Mesenchymal stem cell (in vitro differentiated cells and primary cell): ENCODE measurements around the gene PDGFD.
A peak's percentile ranks its signal among the peaks of the same experiment; 100 is the strongest.

Source experiments
- DNase-seq: peaks from one replicate; pipeline ENCODE4 v3.0.0-alpha.2; 2013
- H2AFZ ChIP-seq: one replicate; pipeline ENCODE4 v1.6.1; 2013; ENCODE audit warnings: low read depth, mild to moderate bottlenecking, control low read depth, inconsistent platforms, low read length, moderate library complexity
- H2AK5ac ChIP-seq: 2 replicates; pipeline ENCODE4 v1.6.1; 2013; ENCODE audit warnings: low read length, moderate library complexity, mild to moderate bottlenecking, inconsistent platforms; ENCODE audit not compliant: severe bottlenecking
- H2BK120ac ChIP-seq: one replicate; pipeline ENCODE4 v1.6.1; 2013; ENCODE audit warnings: low read depth, mild to moderate bottlenecking, inconsistent platforms, low read length, moderate library complexity
- H2BK12ac ChIP-seq, 2 experiments: one replicate each; pipeline ENCODE4 v1.6.1; 2013; ENCODE audit warnings: inconsistent platforms in 2 of 2, low read length in 2 of 2, mild to moderate bottlenecking in 2 of 2, moderate library complexity in 2 of 2, control low read depth in 1 of 2
- H2BK15ac ChIP-seq: one replicate; pipeline ENCODE4 v1.6.1; 2013; ENCODE audit warnings: mild to moderate bottlenecking, low read depth, inconsistent platforms; ENCODE audit not compliant: poor library complexity, severe bottlenecking
- H2BK5ac ChIP-seq: 2 replicates; pipeline ENCODE4 v1.6.1; 2013; ENCODE audit warnings: low read depth, mild to moderate bottlenecking, low read length, control low read depth, inconsistent platforms; ENCODE audit not compliant: poor library complexity, severe bottlenecking
- H3K14ac ChIP-seq, 2 experiments: one replicate each; pipeline ENCODE4 v1.6.1; 2013; ENCODE audit warnings: inconsistent platforms in 2 of 2, low read length in 2 of 2, control low read depth in 1 of 2, mild to moderate bottlenecking in 1 of 2, moderate library complexity in 1 of 2
- H3K18ac ChIP-seq, 2 experiments: one replicate each; pipeline ENCODE4 v1.6.1; 2013; ENCODE audit warnings: inconsistent platforms in 2 of 2, low read length in 2 of 2, control low read depth in 1 of 2, low read depth in 1 of 2, mild to moderate bottlenecking in 1 of 2
- H3K23ac ChIP-seq, 2 experiments: one replicate each; pipeline ENCODE4 v1.6.1; 2013; ENCODE audit warnings: inconsistent platforms in 2 of 2, low read length in 2 of 2, mild to moderate bottlenecking in 2 of 2, moderate library complexity in 2 of 2, control low read depth in 1 of 2
- H3K27ac ChIP-seq: 2 replicates; pipeline ENCODE4 v1.5.1; 2013; ENCODE audit warnings: mild to moderate bottlenecking, moderate library complexity, low read length, control low read depth, inconsistent platforms; ENCODE audit not compliant: poor library complexity, severe bottlenecking
- H3K27me3 ChIP-seq, 2 experiments: 2 replicates each; pipeline versions ENCODE4 v1.6.1 to v1.7.0; 2013; ENCODE audit warnings: low read length in 2 of 2, mild to moderate bottlenecking in 2 of 2, moderate library complexity in 2 of 2, control low read depth in 1 of 2, inconsistent platforms in 1 of 2; ENCODE audit not compliant: control insufficient read depth in 1 of 2, insufficient read depth in 1 of 2
- H3K36me3 ChIP-seq, 2 experiments: 2 replicates each; pipeline versions ENCODE4 v1.6.1 to v1.7.0; 2013; ENCODE audit warnings: low read length in 2 of 2, control low read depth in 1 of 2, inconsistent platforms in 1 of 2, low read depth in 1 of 2, mild to moderate bottlenecking in 1 of 2; ENCODE audit not compliant: insufficient read depth in 2 of 2, control insufficient read depth in 1 of 2
- H3K4ac ChIP-seq, 2 experiments: one replicate each; pipeline ENCODE4 v1.6.1; 2013; ENCODE audit warnings: inconsistent platforms in 2 of 2, low read length in 2 of 2, mild to moderate bottlenecking in 2 of 2, moderate library complexity in 2 of 2, control low read depth in 1 of 2, low read depth in 1 of 2
- H3K4me1 ChIP-seq: 2 replicates; pipeline ENCODE4 v1.6.1; 2013; ENCODE audit warnings: low read depth, low read length, control low read depth; ENCODE audit not compliant: control insufficient read depth, insufficient read depth
- H3K4me2 ChIP-seq: 2 replicates; pipeline ENCODE4 v1.6.1; 2013; ENCODE audit warnings: low read length, mild to moderate bottlenecking, inconsistent platforms; ENCODE audit not compliant: poor library complexity, severe bottlenecking
- H3K4me3 ChIP-seq, 2 experiments: 2 replicates each; pipeline versions ENCODE4 v1.5.1 to v1.7.0; 2013; ENCODE audit warnings: low read length in 2 of 2, mild to moderate bottlenecking in 2 of 2, control low read depth in 1 of 2, low read depth in 1 of 2; ENCODE audit not compliant: insufficient read depth in 1 of 2
- H3K79me1 ChIP-seq: replicated peaks from 2 replicates; pipeline ENCODE4 v1.6.1; 2013; ENCODE audit warnings: mild to moderate bottlenecking, control low read depth, low read length, inconsistent platforms; ENCODE audit not compliant: poor library complexity, severe bottlenecking
- H3K9ac ChIP-seq: 2 replicates; pipeline ENCODE4 v1.7.0; 2013; ENCODE audit warnings: mild to moderate bottlenecking, low read length, moderate library complexity
- H3K9me3 ChIP-seq: 2 replicates; pipeline ENCODE4 v1.7.0; 2013; ENCODE audit warnings: mild to moderate bottlenecking, low read length; ENCODE audit not compliant: control insufficient read depth
- H4K8ac ChIP-seq: one replicate; pipeline ENCODE4 v1.6.1; 2013; ENCODE audit warnings: inconsistent platforms, mild to moderate bottlenecking, low read length, moderate library complexity
- H4K91ac ChIP-seq: one replicate; pipeline ENCODE4 v1.6.1; 2013; ENCODE audit warnings: mild to moderate bottlenecking, low read length, inconsistent platforms
- WGBS: methylation state at CpG from one replicate; pipeline ENCODE4 v1.1.7; 2013; ENCODE audit warnings: mixed read lengths; 5-methylcytosine and 5-hydroxymethylcytosine counted together

Gene PDGFD

GRCh38 chr11:104127828-104128227 is 36.1 kb downstream of the PDGFD start:
- Histone ChIP-seq H2BK120ac (no peak overlapping the region), H4K91ac (no peak overlapping the region), H2AK5ac (no peak overlapping the region), H3K36me3 (no peaks in the 10 kb centered on the region), H3K14ac (no peak overlapping the region), H3K27ac (no peak overlapping the region), H3K27me3 (no peaks in the 10 kb centered on the region), H2BK5ac (no peak overlapping the region), H2BK15ac (no peak overlapping the region), H3K4me1 (no peaks in the 10 kb centered on the region), H3K18ac (no peak overlapping the region), H3K79me1 (no peaks in the 10 kb centered on the region), H3K4me3 (no peak overlapping the region), H4K8ac (no peak overlapping the region), H3K4ac (no peak overlapping the region), H3K4me2 (no peak overlapping the region), H2AFZ (no peak overlapping the region), H3K9ac (no peak overlapping the region), H3K23ac (no peak overlapping the region), H2BK12ac (no peak overlapping the region), H3K9me3 (no peaks in the 10 kb centered on the region)
- peak; percentile 61 for DNase-seq
- WGBS = no CpG with 5 or more reads among the region's 2 CpGs

GRCh38 chr11:104126464-104126863 is 37.5 kb downstream of the PDGFD start:
- Histone ChIP-seq H4K8ac (no peak overlapping the region), H3K27me3 (no peaks in the 10 kb centered on the region), H2AFZ (no peak overlapping the region), H3K23ac (no peak overlapping the region), H3K27ac (no peak overlapping the region), H3K18ac (no peak overlapping the region), H3K36me3 (no peaks in the 10 kb centered on the region), H3K4me2 (no peak overlapping the region), H3K79me1 (no peaks in the 10 kb centered on the region), H3K9ac (no peak overlapping the region), H3K4ac (no peak overlapping the region), H2AK5ac (no peak overlapping the region), H2BK15ac (no peak overlapping the region), H3K14ac (no peak overlapping the region), H3K4me1 (no peaks in the 10 kb centered on the region), H3K9me3 (no peaks in the 10 kb centered on the region), H2BK5ac (no peak overlapping the region), H3K4me3 (no peak overlapping the region), H2BK12ac (no peak overlapping the region), H4K91ac (no peak overlapping the region), H2BK120ac (no peak overlapping the region)
- DNase-seq = no peak
- WGBS = no CpG with 5 or more reads among the region's 1 CpG

GRCh38 chr11:104124979-104125378 is 39.0 kb downstream of the PDGFD start:
- Histone ChIP-seq H2BK15ac (no peak overlapping the region), H3K27me3 (no peaks in the 10 kb centered on the region), H4K91ac (no peak overlapping the region), H3K79me1 (no peaks in the 10 kb centered on the region), H3K27ac (no peak overlapping the region), H3K4me2 (no peak overlapping the region), H2BK12ac (no peak overlapping the region), H2BK5ac (no peak overlapping the region), H3K9ac (no peak overlapping the region), H3K36me3 (no peaks in the 10 kb centered on the region), H3K18ac (no peak overlapping the region), H4K8ac (no peak overlapping the region), H3K14ac (no peak overlapping the region), H3K23ac (no peak overlapping the region), H2BK120ac (no peak overlapping the region), H3K9me3 (no peaks in the 10 kb centered on the region), H3K4me1 (no peaks in the 10 kb centered on the region), H3K4me3 (no peak overlapping the region), H2AK5ac (no peak overlapping the region), H3K4ac (no peak overlapping the region), H2AFZ (no peak overlapping the region)
- 73% methylated on average over 1 of the region's 1 CpG for WGBS
- DNase-seq = no peak

- no peaks in the 10 kb centered on the region for H3K79me1 ChIP-seq
- H4K8ac ChIP-seq = no peak overlapping the region
- H3K9ac ChIP-seq = no peak overlapping the region
- no peak overlapping the region for H2AK5ac ChIP-seq
- H3K27me3 ChIP-seq = no peaks in the 10 kb centered on the region
- no peak overlapping the region for H3K4me2 ChIP-seq
- H2BK12ac ChIP-seq = no peak overlapping the region
- no peaks in the 10 kb centered on the region for H3K36me3 ChIP-seq
- H3K4ac ChIP-seq = no peak overlapping the region
- H3K18ac ChIP-seq = no peak overlapping the region
- no peak overlapping the region for H2BK5ac ChIP-seq
- WGBS = no CpG with 5 or more reads among the region's 2 CpGs
- no peaks in the 10 kb centered on the region for H3K4me1 ChIP-seq
- H3K27ac ChIP-seq = no peak overlapping the region
- no peak for DNase-seq
- no peak overlapping the region for H2BK15ac ChIP-seq
- no peak overlapping the region for H2BK120ac ChIP-seq
- H3K9me3 ChIP-seq = no peaks in the 10 kb centered on the region
- no peak overlapping the region for H4K91ac ChIP-seq
- H3K23ac ChIP-seq = no peak overlapping the region
- no peak overlapping the region for H2AFZ ChIP-seq
- no peak overlapping the region for H3K14ac ChIP-seq
- no peak overlapping the region for H3K4me3 ChIP-seq
These were observed 41.1 kb downstream of the PDGFD start for GRCh38 chr11:104122836-104123235.
